ENCODE data around the gene BCR.

Gene BCR

DNA sequence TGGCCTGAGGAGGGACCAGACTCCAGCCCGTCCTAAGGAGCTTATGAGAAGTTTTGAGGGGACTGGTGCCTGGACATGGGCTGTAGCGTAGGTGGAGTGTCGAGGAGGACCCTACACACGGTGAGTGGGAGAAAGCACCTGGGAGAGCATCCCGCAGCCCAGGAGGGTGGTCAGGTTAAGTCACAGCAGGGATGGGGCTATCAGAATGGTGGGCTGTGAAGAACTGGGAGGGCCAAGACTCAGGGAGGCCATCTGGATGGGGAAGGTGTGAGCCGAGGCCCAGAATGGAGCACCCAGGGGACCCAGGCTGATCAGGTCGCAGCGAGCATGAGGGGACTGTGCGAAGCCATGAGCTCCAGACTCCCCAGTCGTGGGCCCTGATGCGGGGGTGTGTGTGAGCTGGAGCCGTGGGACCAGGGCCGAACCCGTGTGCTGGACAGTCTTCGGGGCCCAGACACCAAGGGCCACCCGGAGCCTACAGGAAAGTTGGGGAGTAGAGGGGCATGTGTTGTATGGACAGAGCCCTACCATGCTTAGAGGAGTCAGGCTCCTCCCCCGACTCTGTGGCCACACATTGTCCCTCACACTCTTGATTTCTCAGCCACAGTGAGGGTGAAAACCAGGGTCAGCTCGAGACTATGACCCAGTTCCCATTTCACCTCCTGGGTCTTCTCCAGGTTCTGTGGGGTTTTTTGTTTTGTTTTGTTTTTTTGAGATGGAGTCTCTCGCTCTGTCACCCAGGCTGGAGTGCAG is 54.3 kb downstream of the BCR start:
- Histone ChIP-seq H4K20me1 (ENCODE audit: control insufficient read depth, insufficient read depth, low read depth, low read length) (no peaks in the 10 kb centered on the region), H3K9me3 (ENCODE audit: control insufficient read depth, insufficient read depth, low read length) (peaks cover 4% of the 10 kb centered on the region; the same call in 1 of the 2 replicates), H3K9me2 (replicated peaks; ENCODE audit: control insufficient read depth, low read length) (no peaks in the 10 kb centered on the region), H3K79me2 (ENCODE audit: control insufficient read depth, low read length) (peaks cover 98% of the 10 kb centered on the region), H3K4me1 (ENCODE audit: control insufficient read depth, low read length) (peaks cover 5% of the 10 kb centered on the region), H3K27ac (ENCODE audit: low read depth, low read length) (no peak overlapping the region), H3K4me3 (ENCODE audit: low read length) (no peak overlapping the region), H3K36me3 (ENCODE audit: control insufficient read depth, low read length) (peaks cover 16% of the 10 kb centered on the region), H3F3A (ENCODE audit: control insufficient read depth, insufficient read depth) (no peaks in the 10 kb centered on the region), H3K4me2 (ENCODE audit: low read length) (no peak overlapping the region), H3K27me3 (ENCODE audit: control insufficient read depth, low read length) (no peaks in the 10 kb centered on the region)
- TF ChIP-seq, protein P1, sequence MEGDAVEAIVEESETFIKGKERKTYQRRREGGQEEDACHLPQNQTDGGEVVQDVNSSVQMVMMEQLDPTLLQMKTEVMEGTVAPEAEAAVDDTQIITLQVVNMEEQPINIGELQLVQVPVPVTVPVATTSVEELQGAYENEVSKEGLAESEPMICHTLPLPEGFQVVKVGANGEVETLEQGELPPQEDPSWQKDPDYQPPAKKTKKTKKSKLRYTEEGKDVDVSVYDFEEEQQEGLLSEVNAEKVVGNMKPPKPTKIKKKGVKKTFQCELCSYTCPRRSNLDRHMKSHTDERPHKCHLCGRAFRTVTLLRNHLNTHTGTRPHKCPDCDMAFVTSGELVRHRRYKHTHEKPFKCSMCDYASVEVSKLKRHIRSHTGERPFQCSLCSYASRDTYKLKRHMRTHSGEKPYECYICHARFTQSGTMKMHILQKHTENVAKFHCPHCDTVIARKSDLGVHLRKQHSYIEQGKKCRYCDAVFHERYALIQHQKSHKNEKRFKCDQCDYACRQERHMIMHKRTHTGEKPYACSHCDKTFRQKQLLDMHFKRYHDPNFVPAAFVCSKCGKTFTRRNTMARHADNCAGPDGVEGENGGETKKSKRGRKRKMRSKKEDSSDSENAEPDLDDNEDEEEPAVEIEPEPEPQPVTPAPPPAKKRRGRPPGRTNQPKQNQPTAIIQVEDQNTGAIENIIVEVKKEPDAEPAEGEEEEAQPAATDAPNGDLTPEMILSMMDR (IDR thresholded peaks at IDR 0.05; ENCODE audit: low read depth, low read length, poor library complexity, severe bottlenecking), result no peak
- TF ChIP-seq EZH2phosphoT487 (IDR thresholded peaks at IDR 0.05; ENCODE audit: borderline replicate concordance, low read length), result no peak

DNA sequence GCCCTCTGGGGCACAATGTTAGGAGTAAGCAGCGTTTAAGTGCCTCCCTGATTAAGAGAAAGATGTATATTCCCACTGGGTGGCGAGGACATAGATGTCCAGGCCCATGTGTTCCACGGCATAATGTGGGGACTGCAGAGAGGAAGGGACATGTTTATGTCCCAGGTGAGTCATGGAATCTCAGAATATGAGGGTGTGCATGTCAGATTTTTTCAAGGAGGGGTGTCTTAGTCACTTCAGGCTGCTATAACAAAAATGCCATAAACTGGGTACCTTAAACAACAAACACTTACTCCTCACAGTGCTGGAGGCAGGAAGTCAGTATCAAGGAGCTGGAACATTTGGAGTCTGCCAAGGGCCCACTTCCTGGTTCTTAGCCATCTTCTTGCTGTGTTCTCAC is 55.1 kb downstream of the BCR start:
- Histone ChIP-seq H4K20me1 (ENCODE audit: control insufficient read depth, insufficient read depth, low read depth, low read length) (no peaks in the 10 kb centered on the region), H3K79me2 (ENCODE audit: control insufficient read depth, low read length) (peaks cover 97% of the 10 kb centered on the region), H3K27me3 (ENCODE audit: control insufficient read depth, low read length) (no peaks in the 10 kb centered on the region), H3K27ac (ENCODE audit: low read depth, low read length) (no peak overlapping the region), H3K4me1 (ENCODE audit: control insufficient read depth, low read length) (peaks cover 13% of the 10 kb centered on the region), H3F3A (ENCODE audit: control insufficient read depth, insufficient read depth) (no peaks in the 10 kb centered on the region), H3K36me3 (ENCODE audit: control insufficient read depth, low read length) (peaks cover 16% of the 10 kb centered on the region), H3K4me3 (ENCODE audit: low read length) (no peak overlapping the region), H3K9me3 (ENCODE audit: control insufficient read depth, insufficient read depth, low read length) (peaks cover 4% of the 10 kb centered on the region; the same call in 1 of the 2 replicates), H3K4me2 (ENCODE audit: low read length) (no peak overlapping the region), H3K9me2 (replicated peaks; ENCODE audit: control insufficient read depth, low read length) (no peaks in the 10 kb centered on the region)
- TF ChIP-seq EZH2phosphoT487 (IDR thresholded peaks at IDR 0.05; ENCODE audit: borderline replicate concordance, low read length), result no peak
- TF ChIP-seq, protein P1 (IDR thresholded peaks at IDR 0.05; ENCODE audit: low read depth, low read length, poor library complexity, severe bottlenecking), result no peak

- Histone ChIP-seq H3K4me3 (ENCODE audit: low read length) (no peak overlapping the region), H4K20me1 (ENCODE audit: control insufficient read depth, insufficient read depth, low read depth, low read length) (no peaks in the 10 kb centered on the region), H3K9me3 (ENCODE audit: control insufficient read depth, insufficient read depth, low read length) (peaks cover 4% of the 10 kb centered on the region; the same call in 1 of the 2 replicates), H3K79me2 (ENCODE audit: control insufficient read depth, low read length) (peaks cover 97% of the 10 kb centered on the region), H3K27me3 (ENCODE audit: control insufficient read depth, low read length) (no peaks in the 10 kb centered on the region), H3K4me1 (ENCODE audit: control insufficient read depth, low read length) (peaks cover 19% of the 10 kb centered on the region), H3K27ac (ENCODE audit: low read depth, low read length) (no peak overlapping the region), H3K36me3 (ENCODE audit: control insufficient read depth, low read length) (peaks cover 16% of the 10 kb centered on the region), H3K4me2 (ENCODE audit: low read length) (no peak overlapping the region), H3K9me2 (replicated peaks; ENCODE audit: control insufficient read depth, low read length) (no peaks in the 10 kb centered on the region), H3F3A (ENCODE audit: control insufficient read depth, insufficient read depth) (no peaks in the 10 kb centered on the region; the same call in 1 of the 2 replicates)
- TF ChIP-seq EZH2phosphoT487 (IDR thresholded peaks at IDR 0.05; ENCODE audit: borderline replicate concordance, low read length), result no peak
- TF ChIP-seq, protein P1 (IDR thresholded peaks at IDR 0.05; ENCODE audit: low read depth, low read length, poor library complexity, severe bottlenecking), result no peak
Observed at GRCh38 chr22:23236026-23236425, 55.7 kb downstream of the BCR start.

Data from DOHH2 (cell line).